Upper lobe of right lung (tissue), 1 donor: ENCODE measurements around the gene PTPRN2. TPM values are rescaled to one million over a fixed set of nuclear protein-coding genes. Genes with fewer than 3 reads are reported as not detected.

Experiments
- ATAC-seq: fragments of 200-7000 bp; cut with Tn5 transposase; one replicate; pipeline ENCODE4 v1.9.1; 2020; ENCODE audit warnings: mild to moderate bottlenecking, moderate library complexity
- DNase-seq: peaks from one replicate; pipeline ENCODE4 v3.0.0-alpha.2; 2020
- H3K27ac ChIP-seq: fragments of 200-600 bp; one replicate; pipeline ENCODE4 v1.8.0; 2022
- H3K27me3 ChIP-seq: fragments of 200-600 bp; one replicate; pipeline ENCODE4 v1.8.0; 2022; ENCODE audit warnings: mild to moderate bottlenecking
- H3K36me3 ChIP-seq: fragments of 200-600 bp; one replicate; pipeline ENCODE4 v1.8.0; 2022
- H3K4me1 ChIP-seq: fragments of 200-600 bp; one replicate; pipeline ENCODE4 v1.8.0; 2022
- H3K4me3 ChIP-seq: fragments of 200-600 bp; one replicate; pipeline ENCODE4 v1.8.0; 2022; ENCODE audit warnings: mild to moderate bottlenecking
- H3K9me3 ChIP-seq: fragments of 200-600 bp; one replicate; pipeline ENCODE4 v1.8.0; 2022
- intact Hi-C: fragments of 100-400 bp; cut with DNase I; formaldehyde crosslinking; loops from one replicate; pipeline ENCODE4 v1.11.0; 2022
- total RNA-seq: library from RNA; stranded (reverse); fragmentation: NEBNext Ultra II Directional; extraction: Animal tissue kit (Norgen Biotek cat#: 25700); gene quantifications from one replicate; pipeline ENCODE4 v1.2.1, GENCODE V29; 2021
- TF ChIP-seq, protein P1 (sequence below): fragments of 200-600 bp; IDR thresholded peaks from one replicate; pipeline ENCODE4 v1.8.0; 2022; ENCODE audit warnings: antibody characterized with exemption
- donor health status: DM: no; HTN: yes; CAD: no; lungs with severe emphysema.

PTPRN2 gene
- total RNA-seq, 1 donor from 2014 or later = 4.9 TPM

DNA sequence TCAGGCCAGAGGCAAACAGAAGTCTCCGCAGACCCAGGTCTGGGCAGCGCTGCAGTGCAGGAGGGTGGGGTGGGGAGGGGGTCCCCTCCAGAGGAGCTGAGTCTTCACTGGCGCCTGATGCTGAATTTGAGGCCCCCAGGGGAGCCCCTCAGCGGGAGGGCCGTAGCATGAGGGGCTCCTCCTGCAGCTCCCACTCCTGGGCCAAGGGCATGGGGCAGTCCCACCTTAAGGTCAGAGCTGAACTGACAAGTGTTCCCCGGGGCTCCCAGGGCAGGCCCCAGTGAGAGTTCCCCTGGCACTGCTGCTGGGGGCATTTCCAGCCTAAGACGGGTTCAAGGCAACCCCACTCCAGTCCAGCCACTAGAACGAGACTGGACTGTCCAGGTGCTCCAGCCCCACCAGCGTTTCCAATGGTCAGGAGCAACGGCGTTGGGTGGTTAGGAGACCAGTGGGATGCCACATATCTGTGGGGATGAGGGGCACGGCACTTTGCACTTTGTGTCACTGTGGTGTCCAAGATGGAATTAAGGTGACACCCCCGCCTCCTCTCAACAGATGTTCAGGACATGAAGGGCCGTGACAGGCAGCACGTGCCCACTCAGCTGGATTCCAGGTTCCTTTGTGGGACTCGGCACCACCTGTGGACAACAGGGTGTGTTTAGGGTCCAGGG is 139.1 kb downstream of the PTPRN2 start:
- TF ChIP-seq, protein P1, sequence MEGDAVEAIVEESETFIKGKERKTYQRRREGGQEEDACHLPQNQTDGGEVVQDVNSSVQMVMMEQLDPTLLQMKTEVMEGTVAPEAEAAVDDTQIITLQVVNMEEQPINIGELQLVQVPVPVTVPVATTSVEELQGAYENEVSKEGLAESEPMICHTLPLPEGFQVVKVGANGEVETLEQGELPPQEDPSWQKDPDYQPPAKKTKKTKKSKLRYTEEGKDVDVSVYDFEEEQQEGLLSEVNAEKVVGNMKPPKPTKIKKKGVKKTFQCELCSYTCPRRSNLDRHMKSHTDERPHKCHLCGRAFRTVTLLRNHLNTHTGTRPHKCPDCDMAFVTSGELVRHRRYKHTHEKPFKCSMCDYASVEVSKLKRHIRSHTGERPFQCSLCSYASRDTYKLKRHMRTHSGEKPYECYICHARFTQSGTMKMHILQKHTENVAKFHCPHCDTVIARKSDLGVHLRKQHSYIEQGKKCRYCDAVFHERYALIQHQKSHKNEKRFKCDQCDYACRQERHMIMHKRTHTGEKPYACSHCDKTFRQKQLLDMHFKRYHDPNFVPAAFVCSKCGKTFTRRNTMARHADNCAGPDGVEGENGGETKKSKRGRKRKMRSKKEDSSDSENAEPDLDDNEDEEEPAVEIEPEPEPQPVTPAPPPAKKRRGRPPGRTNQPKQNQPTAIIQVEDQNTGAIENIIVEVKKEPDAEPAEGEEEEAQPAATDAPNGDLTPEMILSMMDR = no peak
- intact Hi-C loops = no loop called here
- no peaks in the 10 kb centered on the region for H3K36me3 ChIP-seq
- H3K4me1 ChIP-seq = no peaks in the 10 kb centered on the region
- H3K27ac ChIP-seq = no peak overlapping the region
- ATAC-seq (no peak), DNase-seq (no peak)
- no peaks in the 10 kb centered on the region for H3K9me3 ChIP-seq
- no peaks in the 10 kb centered on the region for H3K27me3 ChIP-seq
- H3K4me3 ChIP-seq = no peak overlapping the region

- Histone ChIP-seq H3K4me3 (no peak overlapping the region), H3K4me1 (no peaks in the 10 kb centered on the region), H3K27me3 (no peaks in the 10 kb centered on the region), H3K27ac (no peak overlapping the region), H3K9me3 (no peaks in the 10 kb centered on the region), H3K36me3 (no peaks in the 10 kb centered on the region)
- no peak for ATAC-seq
- DNase-seq = no peak
- intact Hi-C loops = no loop called here
- TF ChIP-seq, protein P1 = no peak
Measured at GRCh38 chr7:158447506-158448171, 140.0 kb downstream of the PTPRN2 start.

DNA sequence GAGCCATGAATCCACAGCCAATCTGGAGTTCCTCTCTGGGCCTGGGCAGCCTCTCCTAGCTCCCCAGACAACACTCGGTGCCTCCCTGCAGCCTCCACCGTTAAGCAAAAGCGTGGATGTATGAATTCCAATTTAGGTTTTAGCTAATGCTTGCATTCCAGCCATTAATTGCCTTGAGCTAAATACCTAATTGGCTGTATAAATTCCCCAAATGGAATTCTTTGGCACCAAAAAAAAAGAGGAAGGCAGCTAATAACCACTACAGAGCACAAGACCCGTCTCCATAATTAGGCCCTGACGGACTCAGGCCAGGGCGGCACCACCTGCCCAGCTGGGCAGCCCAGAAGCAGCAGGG is 140.5 kb downstream of the PTPRN2 start:
- H3K9me3 ChIP-seq = no peaks in the 10 kb centered on the region
- intact Hi-C loops = no loop called here
- H3K4me3 ChIP-seq = no peak overlapping the region
- no peaks in the 10 kb centered on the region for H3K4me1 ChIP-seq
- DNase-seq = no peak
- no peak overlapping the region for H3K27ac ChIP-seq
- TF ChIP-seq, protein P1 = no peak
- no peaks in the 10 kb centered on the region for H3K36me3 ChIP-seq
- no peak for ATAC-seq
- no peaks in the 10 kb centered on the region for H3K27me3 ChIP-seq

GRCh38 chr7:158446706-158447105 is 140.9 kb downstream of the PTPRN2 start:
- DNase-seq = no peak
- ATAC-seq = no peak
- intact Hi-C loops = no loop called here

GRCh38 chr7:158446281-158446680 is 141.3 kb downstream of the PTPRN2 start:
- ATAC-seq (no peak), DNase-seq (no peak)
- Histone ChIP-seq H3K4me3 (no peak overlapping the region), H3K27ac (no peak overlapping the region), H3K4me1 (no peaks in the 10 kb centered on the region), H3K27me3 (no peaks in the 10 kb centered on the region), H3K36me3 (no peaks in the 10 kb centered on the region), H3K9me3 (no peaks in the 10 kb centered on the region)
- intact Hi-C loops = no loop called here
- TF ChIP-seq, protein P1 = no peak

More at GRCh38 chr7:158446706-158447105, 140.9 kb downstream of the PTPRN2 start:
- no peaks in the 10 kb centered on the region for H3K9me3 ChIP-seq
- no peak overlapping the region for H3K4me3 ChIP-seq
- H3K36me3 ChIP-seq = no peaks in the 10 kb centered on the region
- H3K27ac ChIP-seq = no peak overlapping the region
- TF ChIP-seq, protein P1 = no peak
- no peaks in the 10 kb centered on the region for H3K27me3 ChIP-seq
- no peaks in the 10 kb centered on the region for H3K4me1 ChIP-seq
